Measurements from ENCODE around the gene NR5A2. TPM values are rescaled to one million over a fixed set of nuclear protein-coding genes. Genes with fewer than 3 reads are reported as not detected.

Gene NR5A2
- total RNA-seq, 2 donors from 2014 or later = 0.62 to 1.7 TPM

- Histone ChIP-seq H3K4me1 (ENCODE audit: control insufficient read depth, insufficient read depth, low read length) (no peaks in the 10 kb centered on the region), H3K9me3 (ENCODE audit: control insufficient read depth, low read length) (no peaks in the 10 kb centered on the region), H3K27me3 (ENCODE audit: control insufficient read depth, insufficient read depth, low read length, poor library complexity, severe bottlenecking) (no peaks in the 10 kb centered on the region), H3K9ac (ENCODE audit: extremely low read depth, low read length, poor library complexity, severe bottlenecking) (peak overlapping the region; percentile 19), H3K27ac (ENCODE audit: low read depth, low read length) (no peak overlapping the region), H3K36me3 (ENCODE audit: control insufficient read depth, insufficient read depth, low read length) (no peaks in the 10 kb centered on the region), H3K4me3 (ENCODE audit: low read length) (no peak overlapping the region)
- Mint-ChIP-seq H3K4me3 (no peak overlapping the region), H3K9me3 (no peaks in the 10 kb centered on the region), H3K4me1 (peaks cover 6% of the 10 kb centered on the region), H3K27ac (no peak overlapping the region), H3K36me3 (ENCODE audit: low read depth) (no peaks in the 10 kb centered on the region), H3K27me3 (ENCODE audit: insufficient read depth) (peaks cover 2% of the 10 kb centered on the region)
- 64 to 81% methylated on average over 3 to 8 of the region's 8 CpGs for WGBS, 2 experiments (ENCODE audit: insufficient coverage in 1 of 2, insufficient read length in 1 of 2)
- DNase-seq = peak; percentile 56
- TF ChIP-seq, protein P1, sequence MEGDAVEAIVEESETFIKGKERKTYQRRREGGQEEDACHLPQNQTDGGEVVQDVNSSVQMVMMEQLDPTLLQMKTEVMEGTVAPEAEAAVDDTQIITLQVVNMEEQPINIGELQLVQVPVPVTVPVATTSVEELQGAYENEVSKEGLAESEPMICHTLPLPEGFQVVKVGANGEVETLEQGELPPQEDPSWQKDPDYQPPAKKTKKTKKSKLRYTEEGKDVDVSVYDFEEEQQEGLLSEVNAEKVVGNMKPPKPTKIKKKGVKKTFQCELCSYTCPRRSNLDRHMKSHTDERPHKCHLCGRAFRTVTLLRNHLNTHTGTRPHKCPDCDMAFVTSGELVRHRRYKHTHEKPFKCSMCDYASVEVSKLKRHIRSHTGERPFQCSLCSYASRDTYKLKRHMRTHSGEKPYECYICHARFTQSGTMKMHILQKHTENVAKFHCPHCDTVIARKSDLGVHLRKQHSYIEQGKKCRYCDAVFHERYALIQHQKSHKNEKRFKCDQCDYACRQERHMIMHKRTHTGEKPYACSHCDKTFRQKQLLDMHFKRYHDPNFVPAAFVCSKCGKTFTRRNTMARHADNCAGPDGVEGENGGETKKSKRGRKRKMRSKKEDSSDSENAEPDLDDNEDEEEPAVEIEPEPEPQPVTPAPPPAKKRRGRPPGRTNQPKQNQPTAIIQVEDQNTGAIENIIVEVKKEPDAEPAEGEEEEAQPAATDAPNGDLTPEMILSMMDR (conservative IDR thresholded peaks at IDR 0.05) = no peak
Measured at GRCh38 chr1:200176798-200177197, 149.3 kb downstream of the NR5A2 start.

DNA sequence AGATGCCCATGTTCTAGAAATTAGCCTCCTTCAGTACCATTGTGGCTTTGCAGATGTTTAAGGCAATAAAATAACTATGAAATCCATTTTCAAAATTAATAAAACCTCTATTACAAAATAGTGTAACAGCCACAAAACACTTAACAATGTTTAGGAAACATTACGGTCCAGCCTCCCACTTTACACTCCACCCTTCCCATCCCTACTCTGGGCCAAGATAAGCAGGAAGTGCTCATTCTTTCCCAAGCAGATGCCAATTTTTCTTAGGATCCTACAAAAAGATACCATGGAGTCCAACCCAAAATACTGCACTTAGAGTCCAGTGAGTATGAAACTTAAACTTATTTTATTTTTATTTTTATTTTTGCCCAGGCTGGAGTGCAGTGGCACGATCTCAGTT, 150.8 kb downstream of the NR5A2 start:
- H3K27me3 Mint-ChIP-seq (ENCODE audit: insufficient read depth) = peaks cover 2% of the 10 kb centered on the region
- no peaks in the 10 kb centered on the region for H3K36me3 Mint-ChIP-seq (ENCODE audit: low read depth)

DNA sequence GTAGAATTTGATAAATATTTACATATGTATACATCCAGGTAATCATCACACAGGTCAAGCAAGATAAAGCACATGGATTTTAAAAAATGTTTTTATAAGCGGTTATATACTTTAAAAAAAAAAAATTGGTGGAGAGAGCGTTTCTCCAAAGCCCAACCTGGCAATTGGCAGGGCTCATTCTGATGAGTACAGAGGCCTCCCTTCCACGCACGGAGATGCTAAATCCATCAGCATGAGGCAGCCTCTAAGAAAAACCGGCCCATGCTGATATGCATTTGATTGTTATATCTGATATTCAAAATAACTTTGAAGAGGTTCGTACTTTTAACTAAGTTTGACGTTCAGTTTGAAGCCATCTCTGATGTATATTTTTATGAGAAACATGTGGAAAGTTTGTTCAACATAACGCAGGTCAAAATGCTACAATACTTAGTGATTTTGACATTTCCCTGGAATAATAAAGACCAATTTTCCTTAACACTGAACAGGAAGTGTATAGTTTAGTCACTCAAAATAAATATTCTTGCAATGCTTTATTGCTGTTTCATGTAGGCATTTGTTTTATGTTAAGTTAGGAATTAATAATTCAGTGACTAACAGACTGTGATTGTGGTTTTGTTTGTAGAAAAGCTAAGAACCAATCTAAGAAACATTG, 151.7 kb downstream of the NR5A2 start:
- H3K27me3 Mint-ChIP-seq (ENCODE audit: insufficient read depth) = no peaks in the 10 kb centered on the region
- no peaks in the 10 kb centered on the region for H3K36me3 Mint-ChIP-seq (ENCODE audit: low read depth)
- no peak overlapping the region for H3K27ac Mint-ChIP-seq
- Histone ChIP-seq H3K9ac (ENCODE audit: extremely low read depth, low read length, poor library complexity, severe bottlenecking) (no peak overlapping the region), H3K27me3 (ENCODE audit: control insufficient read depth, insufficient read depth, low read length, poor library complexity, severe bottlenecking) (no peaks in the 10 kb centered on the region), H3K36me3 (ENCODE audit: control insufficient read depth, insufficient read depth, low read length) (no peaks in the 10 kb centered on the region), H3K4me1 (ENCODE audit: control insufficient read depth, insufficient read depth, low read length) (no peaks in the 10 kb centered on the region), H3K9me3 (ENCODE audit: control insufficient read depth, low read length) (no peaks in the 10 kb centered on the region), H3K27ac (ENCODE audit: low read depth, low read length) (no peak overlapping the region), H3K4me3 (ENCODE audit: low read length) (no peak overlapping the region)
- WGBS, 2 experiments (ENCODE audit: insufficient coverage in 1 of 2, insufficient read length in 1 of 2) = 90 to 95% methylated on average over 8 of the region's 8 CpGs
- no peak for DNase-seq
- H3K4me1 Mint-ChIP-seq = peaks cover 6% of the 10 kb centered on the region
- no peak overlapping the region for H3K4me3 Mint-ChIP-seq
- peaks cover under 1% of the 10 kb centered on the region for H3K9me3 Mint-ChIP-seq
- TF ChIP-seq, protein P1 (conservative IDR thresholded peaks at IDR 0.05) = no peak

More for the DNA sequence above, 150.8 kb downstream of the NR5A2 start:
- Histone ChIP-seq H3K9me3 (ENCODE audit: control insufficient read depth, low read length) (no peaks in the 10 kb centered on the region), H3K27ac (ENCODE audit: low read depth, low read length) (no peak overlapping the region), H3K4me3 (ENCODE audit: low read length) (no peak overlapping the region), H3K9ac (ENCODE audit: extremely low read depth, low read length, poor library complexity, severe bottlenecking) (no peak overlapping the region), H3K27me3 (ENCODE audit: control insufficient read depth, insufficient read depth, low read length, poor library complexity, severe bottlenecking) (no peaks in the 10 kb centered on the region), H3K36me3 (ENCODE audit: control insufficient read depth, insufficient read depth, low read length) (no peaks in the 10 kb centered on the region), H3K4me1 (ENCODE audit: control insufficient read depth, insufficient read depth, low read length) (no peaks in the 10 kb centered on the region)
- H3K4me1 Mint-ChIP-seq = peaks cover 6% of the 10 kb centered on the region
- TF ChIP-seq, protein P1 (conservative IDR thresholded peaks at IDR 0.05) = no peak
- no peak overlapping the region for H3K27ac Mint-ChIP-seq
- H3K9me3 Mint-ChIP-seq = no peaks in the 10 kb centered on the region
- H3K4me3 Mint-ChIP-seq = no peak overlapping the region
- no peak for DNase-seq
- 94 to 100% methylated on average over 1 to 2 of the region's 2 CpGs for WGBS, 2 experiments (ENCODE audit: insufficient coverage in 1 of 2, insufficient read length in 1 of 2)
